GM18909 (cell line): Measurements from ENCODE around the gene HYDIN.

Experiments used
- ATAC-seq: cut with Tn5 transposase; IDR thresholded peaks from one replicate; pipeline ENCODE4 v1.9.1; 2021; ENCODE audit warnings: mild to moderate bottlenecking; ENCODE audit not compliant: unreplicated experiment, poor library complexity

Gene HYDIN

DNA sequence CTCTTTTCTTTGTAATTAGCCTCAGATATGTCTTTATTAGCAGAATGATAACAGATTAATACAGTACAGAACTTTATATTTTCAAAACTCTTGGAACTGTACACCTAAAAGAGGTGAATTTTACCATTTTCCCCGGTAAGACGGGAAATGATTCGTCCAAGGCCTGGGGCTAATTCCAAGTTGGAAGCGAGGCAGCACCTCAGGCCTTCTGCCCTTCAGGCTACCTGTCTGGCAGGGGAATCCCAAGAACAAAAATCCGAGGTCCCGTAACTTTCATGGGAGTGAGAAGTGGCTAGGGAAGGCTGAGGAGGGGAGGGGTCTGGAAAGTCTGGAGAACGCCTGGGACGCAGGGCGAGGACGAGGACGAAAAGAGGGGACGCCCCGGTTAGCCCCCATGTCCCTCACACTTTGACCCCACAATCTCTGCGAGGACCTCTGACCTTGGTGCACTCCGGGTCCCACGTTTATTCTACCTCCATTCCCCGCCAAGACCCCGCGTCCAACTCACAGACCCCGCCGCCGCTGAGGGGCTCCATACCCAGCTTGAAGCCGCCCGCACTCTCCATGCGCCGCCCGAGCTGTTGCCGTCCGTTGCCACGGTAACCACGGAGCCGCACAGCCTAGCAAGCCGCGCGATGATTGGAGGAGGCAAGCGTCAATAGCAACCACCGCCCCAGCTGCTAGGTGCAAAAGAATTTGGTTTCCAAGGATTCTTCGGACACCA, at the start of gene HYDIN:
HYDIN (minus strand) TSS at position 601 of the 724 bp plus-strand sequence. CDS start 43,827 bp downstream, outside the sequence.
- ATAC-seq = no peak

DNA sequence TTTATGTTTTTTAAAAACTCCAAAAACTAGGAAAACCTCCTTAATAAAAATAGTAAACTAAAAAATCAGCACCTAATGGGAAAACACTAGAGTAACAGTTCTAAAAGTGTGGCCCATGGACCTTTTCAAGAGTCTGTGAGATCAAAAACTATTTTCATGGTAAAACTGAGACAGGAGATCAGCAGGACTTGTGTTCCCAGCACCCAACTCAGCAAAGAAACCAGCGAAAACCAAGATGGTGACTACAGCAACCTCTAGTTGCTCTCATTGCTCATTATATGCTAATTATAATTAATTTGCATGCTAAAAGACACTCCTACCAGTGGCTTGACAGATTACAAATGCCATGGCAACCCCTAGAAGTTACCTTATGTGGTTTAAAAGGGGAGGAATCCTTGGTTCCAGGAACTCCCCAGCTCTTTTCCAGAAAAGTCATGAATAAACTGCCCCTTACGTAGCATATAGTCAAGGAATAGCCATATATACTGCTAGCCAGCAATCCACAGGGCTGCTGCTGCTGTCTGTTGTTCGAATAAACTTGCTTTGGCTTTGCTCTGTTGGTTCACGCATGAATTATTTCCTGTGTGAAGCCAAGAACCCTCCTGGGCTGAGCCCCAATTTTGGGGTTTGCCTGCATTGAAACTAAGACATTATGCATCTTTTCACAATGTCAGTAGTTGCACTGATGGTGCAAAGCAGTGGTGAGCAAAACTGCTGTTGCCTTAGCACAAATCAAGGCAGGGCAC, 46.2 kb upstream of the HYDIN start:
- ATAC-seq = no peak

DNA sequence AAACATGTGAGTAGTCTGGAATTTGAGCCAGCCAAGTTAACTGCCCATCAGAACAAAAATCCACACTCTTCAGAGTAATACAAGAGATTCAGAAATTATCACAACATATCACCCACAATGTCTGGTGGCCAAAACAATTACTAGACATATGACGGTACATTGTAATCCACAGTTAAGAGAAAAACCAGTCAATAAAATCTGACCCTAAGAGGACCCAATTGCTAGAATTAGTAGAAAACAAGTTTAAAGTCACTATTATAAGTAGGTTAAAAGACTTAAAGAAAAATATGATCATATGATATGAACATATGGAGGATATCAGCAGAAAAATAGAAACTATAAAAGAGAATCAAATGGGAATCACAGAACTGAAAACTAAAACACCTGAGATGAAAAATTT, 42.9 kb upstream of the HYDIN start:
- ATAC-seq = no peak

DNA sequence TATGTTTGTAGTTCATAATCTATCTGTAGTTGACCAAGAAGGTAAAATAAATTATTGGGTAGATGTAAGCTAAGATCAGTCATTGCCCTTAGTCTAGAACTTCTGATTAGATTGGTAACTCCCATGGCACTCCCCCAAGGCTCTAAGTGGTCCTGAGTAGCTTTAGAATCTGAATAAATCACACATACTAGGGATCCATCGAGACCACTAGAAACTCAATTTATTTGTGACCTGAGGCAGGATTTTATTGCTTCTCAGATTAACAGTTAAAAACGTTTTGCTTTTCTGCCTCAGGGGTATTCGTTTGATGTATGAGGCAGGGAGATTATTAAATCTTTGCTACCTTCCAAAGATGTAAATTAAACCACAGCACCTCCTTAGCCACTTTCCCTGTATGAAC, 33.8 kb upstream of the HYDIN start:
- ATAC-seq = no peak

DNA sequence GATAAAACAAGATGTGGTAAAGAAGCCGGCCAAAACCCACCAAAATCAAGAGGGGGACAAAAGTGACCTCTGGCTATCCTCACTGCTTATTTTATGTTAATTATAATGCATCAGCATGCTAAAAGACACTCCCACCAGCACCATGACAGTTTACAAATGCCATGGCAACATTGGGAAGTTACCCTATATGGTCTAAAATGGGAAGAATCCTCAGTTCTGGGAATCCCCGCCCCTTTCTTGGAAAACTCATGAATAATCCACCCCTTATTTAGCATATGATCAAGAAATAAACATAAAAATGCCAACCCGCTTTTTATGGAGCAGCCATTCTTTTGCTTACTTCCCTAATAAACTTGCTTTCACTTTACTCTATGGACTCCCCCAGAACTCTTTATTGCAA, 33.1 kb upstream of the HYDIN start:
- ATAC-seq = no peak

DNA sequence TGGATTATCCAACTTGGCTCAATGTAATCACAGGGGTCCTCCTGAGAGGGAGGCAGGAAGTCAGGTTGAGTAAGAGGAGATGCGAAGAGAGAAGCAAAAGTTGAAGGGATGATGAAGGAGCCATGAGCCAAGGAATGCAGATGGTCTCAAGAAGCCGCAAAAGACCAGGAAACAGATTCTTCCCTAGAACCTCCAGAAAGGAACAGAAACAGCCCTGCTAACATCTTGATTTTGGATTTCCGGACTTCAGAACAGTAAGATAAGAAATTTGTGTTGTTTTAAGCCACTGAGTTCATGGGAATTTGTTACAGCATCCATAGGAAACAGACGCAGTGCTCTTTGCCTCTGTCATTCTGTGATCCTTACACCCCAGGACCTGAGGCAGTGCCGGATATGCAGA, 31.9 kb upstream of the HYDIN start:
- ATAC-seq = no peak

DNA sequence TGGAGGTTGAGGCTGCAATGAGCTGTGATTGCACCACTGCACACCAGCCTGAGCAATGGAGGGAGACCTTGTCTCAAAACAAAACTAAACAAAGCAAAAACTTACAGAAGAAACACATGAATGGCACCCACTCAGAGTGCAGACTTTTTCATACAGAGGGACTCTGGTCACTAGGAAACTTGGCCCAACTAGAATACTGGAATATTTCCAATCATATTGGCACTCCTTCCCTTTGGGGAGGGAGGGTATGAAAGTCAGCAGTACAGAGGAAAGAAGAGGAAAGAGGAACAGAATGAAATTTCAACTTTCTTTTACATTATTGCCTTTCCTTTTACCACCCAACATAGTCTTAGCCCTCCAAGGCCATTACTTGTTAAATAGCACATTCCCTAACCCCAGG, 30.5 kb upstream of the HYDIN start:
- ATAC-seq = no peak

DNA sequence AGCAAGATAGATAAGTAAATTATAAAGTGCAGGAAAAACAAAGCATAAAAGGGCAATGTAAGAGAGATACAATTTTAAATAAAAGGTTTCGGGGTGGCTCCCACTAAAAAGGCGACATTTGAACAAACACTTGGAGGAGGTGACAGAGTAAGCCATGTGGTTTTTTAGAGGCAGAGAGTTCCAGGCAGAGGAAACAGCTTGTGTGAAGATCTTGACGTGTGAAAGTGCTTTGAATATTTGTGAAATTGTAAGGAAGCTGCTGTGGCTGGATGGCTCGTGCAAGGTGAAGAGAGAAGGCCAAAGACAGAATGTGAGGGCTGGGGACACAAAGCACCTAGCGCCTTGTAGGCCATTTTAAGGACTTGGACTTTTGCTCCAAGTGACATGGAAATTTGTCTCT, 28.6 kb upstream of the HYDIN start:
- no peak for ATAC-seq

DNA sequence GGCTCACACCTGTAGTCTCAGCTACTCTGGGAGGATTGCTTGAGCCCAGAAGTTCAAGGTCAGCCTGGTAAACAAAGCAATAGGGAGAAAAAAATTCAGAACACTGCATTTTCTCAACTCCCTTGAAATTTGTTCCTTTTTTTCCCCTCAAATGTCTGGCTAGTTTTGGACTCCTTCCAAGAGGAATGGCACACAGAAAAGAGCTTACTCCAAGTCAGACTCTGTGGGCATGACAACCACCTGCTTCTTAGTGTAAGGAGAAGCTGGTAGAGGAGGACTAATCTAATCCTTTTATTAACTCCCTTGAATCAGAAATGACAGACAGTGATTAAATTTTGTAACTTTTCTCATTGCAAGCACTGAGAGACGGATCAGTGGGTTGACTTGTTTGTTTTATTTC, 27.9 kb upstream of the HYDIN start:
- no peak for ATAC-seq

DNA sequence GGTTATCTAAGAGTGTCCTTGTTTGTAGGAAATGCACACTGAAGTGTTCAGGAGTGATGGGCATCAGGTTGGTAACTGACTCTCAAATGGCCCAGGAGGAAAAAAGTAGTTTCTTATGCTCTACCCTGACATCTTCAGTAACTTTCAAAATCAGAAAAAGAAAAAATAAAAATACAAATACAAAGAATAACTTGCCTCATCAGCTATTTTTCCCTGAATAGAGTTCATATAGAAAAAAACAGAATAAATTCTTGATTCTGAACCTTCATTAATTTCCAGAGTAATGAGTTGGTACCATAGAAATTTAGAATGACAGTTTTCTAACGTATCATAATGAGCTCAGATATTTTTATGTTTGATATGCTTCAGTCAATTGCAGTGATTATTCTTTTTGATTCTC, 27.2 kb upstream of the HYDIN start:
- ATAC-seq = no peak

DNA sequence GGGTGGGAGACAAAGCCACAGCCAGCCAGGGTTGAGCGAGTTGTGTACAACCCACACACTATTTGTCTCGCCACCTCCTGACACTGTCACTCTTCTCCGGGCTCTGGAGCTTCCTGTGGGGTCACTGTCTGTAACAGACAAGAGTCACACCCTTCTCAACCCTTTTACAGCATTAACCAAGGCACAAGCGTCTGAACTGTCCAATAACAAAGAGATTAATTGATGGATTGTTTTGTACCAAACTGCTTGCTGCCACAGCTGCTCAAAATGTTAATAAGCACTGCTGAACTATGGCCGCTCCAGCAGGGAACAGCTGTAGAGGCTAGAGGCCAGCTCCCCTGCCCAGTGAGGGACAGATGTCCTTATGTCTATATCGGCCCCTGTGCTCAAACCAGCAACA, 25.2 kb upstream of the HYDIN start:
- no peak for ATAC-seq

DNA sequence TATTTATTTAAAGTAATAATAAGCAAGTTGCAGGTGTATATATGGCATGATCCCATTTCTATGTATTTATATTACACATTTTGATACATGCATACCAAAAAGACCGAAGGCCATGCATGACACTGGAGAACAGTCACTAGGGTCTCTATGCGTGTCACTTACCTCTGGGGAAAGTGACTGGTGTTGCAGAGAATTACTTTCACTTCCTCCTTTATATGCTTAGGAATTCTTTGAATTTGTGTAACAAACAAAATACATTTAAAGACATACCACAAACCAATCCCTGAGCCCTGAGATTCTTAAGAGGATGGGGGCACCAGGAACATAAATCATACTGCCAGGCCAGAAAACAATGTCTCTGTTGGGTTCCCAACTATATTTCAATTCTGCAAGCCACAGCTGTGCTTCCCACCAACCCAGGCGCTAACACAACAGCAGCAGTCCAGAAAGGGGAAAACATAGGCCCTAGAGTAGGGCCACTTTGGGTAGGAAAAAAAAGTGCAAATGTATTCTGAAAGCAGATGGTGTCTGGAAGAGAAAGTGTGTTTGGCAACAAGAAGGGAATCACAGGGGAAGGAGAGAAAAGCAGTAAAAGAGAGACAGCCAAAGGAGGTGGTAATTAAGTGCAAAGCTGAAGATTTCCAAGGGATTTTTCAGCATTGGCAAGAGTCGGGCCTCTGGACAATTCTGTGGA, 24.5 kb upstream of the HYDIN start:
- ATAC-seq = no peak

DNA sequence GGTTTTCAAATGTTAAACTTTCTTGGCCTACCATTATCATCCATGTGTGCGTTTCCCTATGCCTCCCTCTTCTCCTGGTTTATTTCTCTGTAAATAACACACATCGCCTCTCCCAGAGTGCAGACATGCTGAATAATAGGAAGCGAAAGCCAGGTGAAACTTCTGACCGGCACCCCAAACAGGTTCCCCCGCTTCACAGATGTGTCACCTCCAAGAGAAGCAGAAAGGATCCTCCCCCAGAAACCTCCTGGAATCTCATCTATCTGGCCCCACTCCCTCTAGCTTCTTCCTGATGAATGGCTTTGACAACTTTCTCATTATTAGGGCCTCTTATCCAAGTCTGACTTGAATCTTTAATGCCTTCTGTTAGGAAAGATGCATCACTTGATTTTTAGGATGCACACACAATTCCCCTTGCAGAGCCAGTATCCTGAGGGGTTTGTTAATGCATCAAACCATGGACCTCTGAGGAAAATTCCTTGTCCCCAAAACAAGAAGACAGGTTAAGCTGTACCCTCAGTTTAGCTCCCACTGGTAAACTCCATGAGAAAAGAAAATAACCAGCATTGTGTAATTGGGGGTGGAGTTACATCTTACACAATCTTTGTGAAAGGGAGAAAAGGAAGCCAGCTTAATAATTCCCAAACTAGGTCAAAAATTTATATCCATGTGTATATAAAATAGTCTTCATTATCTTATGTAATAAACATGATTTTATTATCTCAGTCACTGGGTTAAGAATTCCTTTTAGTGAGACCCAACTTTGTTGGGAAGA, 20.1 kb upstream of the HYDIN start:
- no peak for ATAC-seq

DNA sequence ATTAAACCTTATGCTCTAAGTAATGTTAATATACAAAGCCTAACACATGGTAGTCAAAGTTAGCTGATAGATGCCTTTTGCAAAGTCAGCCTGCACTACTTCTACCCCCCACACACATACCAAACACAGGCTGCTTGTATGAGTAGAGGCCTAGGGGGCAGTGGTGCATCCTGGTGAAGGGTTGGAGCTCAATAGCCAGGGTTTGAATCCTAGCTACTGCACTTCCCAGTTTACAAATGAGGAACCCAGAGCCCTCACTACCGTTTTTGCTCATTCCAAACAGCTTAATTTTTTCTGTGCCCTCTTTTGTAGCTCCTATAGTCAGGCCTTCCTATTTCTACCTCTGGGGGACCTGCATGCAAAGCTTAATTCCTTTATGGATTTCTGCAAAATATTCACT, 18.9 kb upstream of the HYDIN start:
- ATAC-seq = no peak

DNA sequence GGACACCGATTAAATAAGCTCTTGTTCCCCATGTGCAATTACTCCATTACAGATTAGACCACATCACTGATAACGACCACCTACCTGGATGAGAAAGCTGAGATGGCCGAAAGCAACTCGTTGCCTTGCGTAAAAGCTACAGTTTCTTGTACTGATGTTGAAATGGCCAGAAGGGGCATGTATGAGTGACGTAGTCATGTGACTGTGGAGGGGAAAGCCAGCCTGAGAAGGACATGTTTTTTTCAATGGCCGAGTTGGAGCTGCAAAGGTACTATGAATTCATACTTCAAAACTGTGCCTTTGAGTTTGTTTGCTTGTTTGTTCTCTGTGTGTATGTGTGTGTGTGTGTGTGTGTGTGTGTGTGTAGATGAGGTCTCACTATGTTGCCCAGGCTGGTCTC, 17.0 kb upstream of the HYDIN start:
- ATAC-seq = no peak

DNA sequence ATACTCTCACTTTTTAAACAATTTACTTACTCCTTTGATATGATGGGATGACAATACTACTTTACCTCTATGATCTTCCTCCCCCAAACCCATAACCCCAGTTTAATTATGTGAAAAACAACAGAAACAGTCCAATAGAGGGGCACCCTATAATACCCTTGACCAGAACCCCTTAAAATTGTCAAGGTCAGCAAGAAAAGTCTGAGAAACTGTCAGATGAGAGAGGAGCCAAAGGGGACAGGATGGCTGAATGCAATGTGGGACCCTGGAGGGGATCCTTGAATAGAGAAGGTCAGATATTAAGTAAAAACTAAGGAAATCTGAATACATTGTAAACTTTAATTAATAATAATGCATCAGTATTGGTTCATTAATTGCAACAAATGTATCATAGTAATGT, 15.8 kb upstream of the HYDIN start:
- ATAC-seq = no peak

DNA sequence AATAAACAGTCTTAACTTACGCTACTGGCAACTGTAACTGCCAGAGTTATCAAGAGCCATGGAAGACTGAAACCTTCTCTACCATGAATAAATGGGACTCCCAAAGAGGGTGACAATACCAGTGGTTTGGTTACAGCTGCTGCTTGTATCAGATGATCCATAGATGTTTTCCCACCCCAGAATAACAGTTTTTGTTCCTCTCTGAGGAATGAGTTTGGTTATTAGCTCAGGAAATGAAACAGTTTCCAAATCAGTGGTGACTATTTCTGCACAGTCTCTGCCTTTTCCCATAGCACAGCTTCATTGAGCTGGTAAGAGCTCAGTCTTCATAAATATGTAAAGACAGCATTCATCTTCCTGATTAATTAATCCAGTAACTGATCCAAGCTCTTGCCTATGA, 14.0 kb upstream of the HYDIN start:
- no peak for ATAC-seq

DNA sequence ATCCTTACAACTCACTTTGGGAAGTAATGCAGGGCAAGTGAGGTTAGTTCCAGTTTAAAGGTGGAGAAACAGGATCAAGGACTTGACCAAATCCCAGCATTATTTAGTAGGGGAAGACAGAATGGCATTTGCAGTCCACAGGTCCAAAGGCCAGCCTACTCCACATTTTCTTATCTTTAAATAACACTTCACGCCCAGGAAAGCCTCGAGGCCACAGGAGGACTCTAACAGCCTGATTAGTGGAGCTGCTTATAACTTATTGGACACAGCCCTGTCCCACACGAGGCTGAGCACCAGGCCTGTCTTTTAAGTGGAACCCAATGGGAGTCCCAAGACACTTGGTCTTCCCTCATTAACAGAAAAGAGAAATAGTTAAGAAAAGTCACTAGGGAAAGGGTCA, 12.1 kb upstream of the HYDIN start:
- ATAC-seq = no peak

DNA sequence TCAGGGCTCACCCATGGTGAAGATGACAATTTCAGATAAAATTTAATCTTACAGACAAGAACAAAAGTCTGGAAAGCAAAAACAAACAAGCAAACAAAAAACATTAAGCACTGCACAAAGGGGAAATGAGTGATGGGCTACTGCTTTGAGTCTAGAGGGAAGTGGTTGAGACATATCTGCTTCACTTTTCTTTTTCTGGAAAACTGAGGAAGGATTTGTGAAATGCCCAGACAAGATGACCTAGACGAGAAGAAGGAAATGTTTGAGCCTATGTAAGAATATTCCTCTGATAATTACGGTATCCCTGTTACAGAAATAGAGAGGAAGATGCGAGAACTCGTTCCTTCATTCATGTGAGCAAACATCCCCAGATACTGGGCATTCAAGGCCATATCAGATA, 11.5 kb upstream of the HYDIN start:
- ATAC-seq = no peak

DNA sequence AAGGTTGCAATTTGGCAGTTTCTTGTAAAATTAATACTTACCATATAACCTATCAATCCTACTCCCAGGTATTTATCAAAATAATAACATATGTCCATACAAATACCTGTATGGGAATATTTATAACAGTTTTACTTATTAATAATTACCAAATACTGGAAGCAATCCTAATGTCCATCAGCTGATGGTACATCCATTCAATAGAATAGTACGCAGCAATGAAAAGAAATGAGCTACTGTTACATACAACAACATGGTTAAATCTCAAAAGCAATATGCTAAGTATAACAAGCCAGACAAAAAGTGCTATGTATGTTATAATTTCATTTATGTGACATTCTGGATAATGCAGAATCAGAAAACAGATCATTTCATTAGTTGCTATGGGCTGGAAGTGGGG, 1.2 kb downstream of the HYDIN start:
- no peak for ATAC-seq
